Subcutaneous adipose tissue (tissue), 4 donors: ENCODE results near the gene UGT1A10. TPM values are rescaled to one million over a fixed set of nuclear protein-coding genes. Genes with fewer than 3 reads are reported as not detected.

Source experiments
- total RNA-seq, 4 donors: library from RNA; depleted of rRNA; stranded (reverse); fragments of >200 nt; gene quantifications; one replicate each; pipeline ENCODE4 v1.1.0, GENCODE V29; 2016
- TF ChIP-seq, protein P1 (sequence below): fragments of 450-650 bp; IDR thresholded peaks from one replicate; pipeline ENCODE4 v1.5.1; 2016; ENCODE audit warnings: low read depth, mild to moderate bottlenecking, control low read depth, antibody characterized with exemption, moderate library complexity

Gene UGT1A10
- total RNA-seq, 4 donors from 2014 or later: not detected

DNA sequence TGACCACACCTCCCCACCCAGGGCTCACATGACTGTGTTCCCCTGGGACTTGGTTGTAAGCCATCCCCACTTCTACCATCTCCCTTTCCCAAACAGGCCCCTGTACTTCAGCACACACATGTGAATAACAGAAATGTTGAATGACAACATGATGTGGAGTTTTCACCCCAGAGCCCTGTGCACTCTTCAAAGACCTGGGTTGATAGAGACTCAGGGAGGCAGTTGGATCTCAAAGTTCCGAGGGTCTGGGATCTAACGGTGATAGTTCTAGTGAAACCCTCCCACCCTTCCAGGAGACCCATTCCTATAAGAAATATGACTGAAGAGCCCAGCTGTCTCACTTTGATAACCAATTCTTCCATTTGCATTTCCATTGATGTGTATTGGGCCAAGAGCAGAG lies 141.8 kb downstream of the UGT1A10 start, which contains the start of gene MROH2A:
Gene MROH2A, plus strand, starts transcription at position 301 of the 400 bp plus-strand sequence. CDS start 1,029 bp downstream, outside the sequence.
- TF ChIP-seq, protein P1, sequence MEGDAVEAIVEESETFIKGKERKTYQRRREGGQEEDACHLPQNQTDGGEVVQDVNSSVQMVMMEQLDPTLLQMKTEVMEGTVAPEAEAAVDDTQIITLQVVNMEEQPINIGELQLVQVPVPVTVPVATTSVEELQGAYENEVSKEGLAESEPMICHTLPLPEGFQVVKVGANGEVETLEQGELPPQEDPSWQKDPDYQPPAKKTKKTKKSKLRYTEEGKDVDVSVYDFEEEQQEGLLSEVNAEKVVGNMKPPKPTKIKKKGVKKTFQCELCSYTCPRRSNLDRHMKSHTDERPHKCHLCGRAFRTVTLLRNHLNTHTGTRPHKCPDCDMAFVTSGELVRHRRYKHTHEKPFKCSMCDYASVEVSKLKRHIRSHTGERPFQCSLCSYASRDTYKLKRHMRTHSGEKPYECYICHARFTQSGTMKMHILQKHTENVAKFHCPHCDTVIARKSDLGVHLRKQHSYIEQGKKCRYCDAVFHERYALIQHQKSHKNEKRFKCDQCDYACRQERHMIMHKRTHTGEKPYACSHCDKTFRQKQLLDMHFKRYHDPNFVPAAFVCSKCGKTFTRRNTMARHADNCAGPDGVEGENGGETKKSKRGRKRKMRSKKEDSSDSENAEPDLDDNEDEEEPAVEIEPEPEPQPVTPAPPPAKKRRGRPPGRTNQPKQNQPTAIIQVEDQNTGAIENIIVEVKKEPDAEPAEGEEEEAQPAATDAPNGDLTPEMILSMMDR: no peak

DNA sequence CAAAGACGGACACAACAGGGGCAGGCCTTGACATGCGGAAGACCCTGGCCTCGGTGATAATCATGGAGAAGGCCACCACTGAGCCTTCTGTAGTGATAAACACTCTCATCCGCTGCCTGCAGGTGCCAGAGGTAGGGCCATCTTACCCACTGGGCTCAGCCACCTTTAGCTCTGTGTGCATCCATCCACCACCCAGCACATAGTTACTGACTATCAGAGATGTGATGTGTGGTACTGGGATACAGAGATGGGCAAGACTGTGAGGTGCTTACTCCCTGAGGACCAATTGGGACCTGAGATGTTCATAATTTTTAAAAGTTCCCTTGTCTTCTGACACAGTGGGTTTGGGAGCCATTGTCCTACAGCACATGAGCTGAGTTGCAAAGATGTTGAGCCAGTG lies 143.5 kb downstream of the UGT1A10 start:
- TF ChIP-seq, protein P1: no peak

DNA sequence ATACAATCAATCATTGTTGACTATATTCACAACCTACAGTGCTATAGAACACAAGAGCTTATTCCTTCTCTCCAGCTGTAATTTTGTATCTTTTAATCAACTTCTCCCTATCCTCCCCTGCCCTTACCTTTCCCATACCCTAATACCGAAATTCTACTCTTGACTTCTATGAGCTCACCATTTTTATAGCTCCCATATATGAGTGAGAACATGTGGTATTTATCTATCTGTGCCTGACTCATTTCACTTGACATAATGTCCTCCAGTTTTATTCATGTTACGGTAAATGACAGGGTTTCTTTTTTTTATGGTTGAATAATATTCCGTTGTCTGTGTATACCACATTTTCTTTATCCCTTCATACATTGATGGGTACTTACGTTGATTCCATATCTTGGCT lies 144.5 kb downstream of the UGT1A10 start:
- TF ChIP-seq, protein P1: no peak

DNA sequence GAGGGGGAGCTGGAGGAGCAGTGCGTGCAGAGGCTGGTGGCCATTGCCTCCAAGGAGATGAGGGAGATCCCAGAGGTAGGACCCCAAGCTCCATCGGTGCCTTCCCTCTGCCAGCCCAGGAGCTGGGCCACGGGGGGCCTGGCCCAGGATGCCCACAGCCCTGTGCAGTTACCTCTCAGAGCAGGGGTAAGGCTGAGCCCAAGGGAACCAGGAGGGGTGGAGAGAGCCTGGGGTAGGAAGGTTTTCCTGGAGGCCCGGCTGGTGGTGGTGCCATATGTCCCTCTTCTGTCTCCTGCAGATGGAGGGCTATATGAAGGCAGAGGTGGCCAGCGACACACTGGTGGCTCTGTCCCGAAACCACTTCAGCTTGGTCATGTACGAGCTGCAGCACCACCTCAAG lies 153.3 kb downstream of the UGT1A10 start:
- TF ChIP-seq, protein P1: no peak

DNA sequence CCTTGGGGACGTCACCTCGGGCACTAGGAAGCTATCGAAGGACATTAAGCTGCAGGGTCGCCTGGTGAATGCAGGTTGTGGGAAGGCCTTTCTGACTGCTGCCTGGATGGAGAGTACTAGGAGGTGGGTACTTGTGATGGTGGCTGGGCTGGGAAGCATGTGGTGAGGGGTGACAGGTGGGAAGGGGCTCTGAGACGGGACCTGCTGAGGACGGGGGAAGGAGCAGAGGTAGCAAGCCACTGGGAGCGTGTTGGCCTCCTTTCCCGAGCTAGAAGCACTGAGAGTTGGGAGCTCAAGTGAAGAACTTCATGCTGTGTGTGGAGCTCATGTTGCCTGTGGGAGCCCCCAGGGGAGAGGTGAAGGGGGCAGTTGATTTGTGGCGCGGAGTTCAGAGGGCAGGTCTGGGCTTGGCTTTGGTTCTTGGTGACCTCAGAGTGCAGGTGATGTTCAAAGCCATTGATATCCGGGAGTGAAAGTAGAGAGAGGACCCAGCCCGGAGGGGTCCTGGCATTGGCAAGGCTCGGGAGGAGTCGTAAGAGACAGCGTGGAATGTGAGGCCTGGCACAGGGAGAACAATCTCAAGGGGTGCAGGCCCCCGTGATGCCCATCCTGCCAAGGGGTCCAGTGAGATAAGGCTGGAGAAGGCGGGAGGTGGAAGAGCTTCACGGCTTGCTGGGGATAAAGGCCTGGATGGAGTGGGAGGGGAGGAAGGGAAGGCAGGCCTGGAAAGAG lies 155.1 kb downstream of the UGT1A10 start:
- TF ChIP-seq, protein P1: no peak

DNA sequence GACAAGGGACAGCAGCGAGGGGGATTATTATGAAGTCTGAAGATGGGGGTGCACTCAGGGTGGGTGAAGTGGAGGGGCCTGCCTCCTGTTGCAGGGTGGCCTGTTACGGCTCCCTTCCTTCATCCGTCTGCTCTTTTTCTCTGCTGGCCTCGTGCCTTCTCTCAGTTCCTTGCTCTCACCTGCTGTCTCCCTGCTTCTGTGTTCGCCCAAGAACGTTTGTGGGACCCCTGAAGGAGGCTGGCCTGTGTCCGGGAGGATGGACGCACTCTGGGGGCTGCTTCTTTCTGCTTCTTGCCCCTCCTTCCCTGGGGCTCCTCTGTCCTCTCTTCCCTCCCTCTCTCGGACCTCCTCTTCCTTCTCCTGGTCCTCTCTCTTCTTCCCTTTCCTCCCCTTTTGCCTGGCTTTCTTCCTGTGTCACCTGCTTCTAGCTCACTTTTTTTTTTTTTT lies 155.7 kb downstream of the UGT1A10 start:
- TF ChIP-seq, protein P1: no peak

DNA sequence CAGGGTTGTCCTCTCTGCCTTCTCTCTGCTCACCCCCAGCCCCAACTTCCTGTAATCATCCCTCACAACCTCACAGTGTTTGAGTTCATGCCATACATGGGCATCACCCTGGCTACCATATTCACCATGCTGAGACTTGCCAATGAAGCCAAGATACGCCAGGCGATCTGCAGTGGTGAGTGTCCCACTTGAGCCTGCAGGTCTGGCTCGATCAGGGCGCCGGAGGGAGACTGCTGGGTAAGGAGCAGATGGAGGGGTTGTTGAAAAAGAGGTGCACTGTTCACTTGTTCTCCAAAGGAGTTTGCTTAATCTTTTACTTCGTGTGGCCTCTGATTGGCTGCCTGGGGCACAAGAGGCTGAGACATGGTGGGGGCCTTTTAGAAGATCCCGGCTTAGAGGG lies 156.5 kb downstream of the UGT1A10 start:
- TF ChIP-seq, protein P1: no peak
